T-helper 9 cell (primary cell): ENCODE results near the gene SBNO2.

ENCODE experiments used
- DNase-seq: peaks from one replicate; pipeline ENCODE4 v3.0.0-alpha.2; 2020

The SBNO2 gene

DNA sequence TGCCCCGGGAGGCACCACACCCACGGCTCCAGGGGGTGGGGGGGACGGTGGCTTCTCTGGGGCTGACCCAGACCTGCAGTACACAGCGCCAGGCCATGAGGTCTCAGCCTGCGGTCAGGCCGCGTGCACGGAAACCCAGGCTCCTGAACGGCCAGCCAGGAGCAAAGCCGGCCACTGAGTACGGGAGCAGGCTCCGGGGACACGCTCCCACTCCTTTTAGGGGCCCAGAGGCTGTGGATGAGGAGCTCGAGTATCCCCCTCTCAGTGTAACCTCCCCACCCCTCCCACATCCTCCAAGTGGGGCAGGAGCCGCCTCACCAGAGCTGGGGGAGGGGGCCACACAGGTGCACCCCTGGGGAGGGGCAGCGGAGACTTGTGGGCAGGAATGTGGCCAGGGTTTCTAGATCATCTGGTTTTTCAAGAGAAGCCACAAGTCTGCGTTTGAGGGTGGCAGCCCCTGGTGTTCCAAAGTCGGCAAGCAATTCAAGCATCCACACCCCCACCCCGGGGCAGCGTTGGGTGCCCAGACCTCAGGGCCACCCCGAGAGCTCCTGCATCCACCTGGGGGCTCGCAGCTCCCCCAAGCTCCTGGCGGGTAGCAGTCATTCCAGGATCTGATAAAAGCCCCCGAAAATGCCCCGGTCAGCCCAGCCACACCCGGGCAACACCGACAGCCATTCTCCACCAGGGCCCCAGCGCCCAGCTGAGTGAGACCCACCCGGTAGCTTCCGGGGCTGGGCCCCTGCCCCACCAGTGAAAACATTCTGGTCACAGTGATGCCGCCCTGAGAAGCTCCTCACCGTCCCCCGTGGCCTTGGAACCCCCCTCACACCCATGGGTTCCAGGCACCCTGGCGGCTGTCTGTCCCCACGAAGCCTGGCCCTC, 6.1 kb downstream of the SBNO2 start:
- no peak for DNase-seq

DNA sequence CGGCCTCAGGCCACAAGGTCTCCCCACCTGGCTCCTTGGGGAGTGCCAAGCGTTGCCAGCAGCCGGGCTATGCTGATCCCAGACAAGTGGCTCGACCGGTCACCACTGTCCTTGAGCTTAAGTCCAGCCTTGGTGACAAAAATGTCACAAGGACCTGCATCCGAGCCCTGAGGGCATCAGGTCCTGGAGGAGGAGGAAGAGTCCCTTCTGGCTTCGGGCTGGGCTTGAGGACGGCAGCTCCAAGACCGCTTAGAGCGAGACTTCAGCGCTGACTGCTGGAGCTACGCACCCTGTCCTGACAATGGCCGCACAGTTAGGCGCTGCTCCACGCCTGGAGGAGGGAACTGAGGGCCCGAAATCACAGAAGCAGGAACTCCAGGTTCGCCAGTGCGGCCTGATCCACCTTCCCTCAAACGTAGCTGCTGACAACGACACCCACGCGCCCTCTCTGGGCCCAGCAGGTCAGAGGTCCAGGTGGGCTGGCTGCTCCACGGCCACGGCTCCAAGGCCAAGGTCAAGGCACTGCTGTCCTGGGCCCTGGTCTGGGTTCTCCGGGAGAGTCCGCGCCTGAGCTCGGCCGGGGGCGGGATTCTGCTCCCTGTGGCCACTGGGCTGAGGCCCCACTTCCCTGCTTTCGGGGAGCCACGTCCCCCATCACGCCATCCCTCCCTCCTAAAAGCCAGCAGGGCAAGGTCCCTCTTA, 7.0 kb downstream of the SBNO2 start:
- no peak for DNase-seq

DNA sequence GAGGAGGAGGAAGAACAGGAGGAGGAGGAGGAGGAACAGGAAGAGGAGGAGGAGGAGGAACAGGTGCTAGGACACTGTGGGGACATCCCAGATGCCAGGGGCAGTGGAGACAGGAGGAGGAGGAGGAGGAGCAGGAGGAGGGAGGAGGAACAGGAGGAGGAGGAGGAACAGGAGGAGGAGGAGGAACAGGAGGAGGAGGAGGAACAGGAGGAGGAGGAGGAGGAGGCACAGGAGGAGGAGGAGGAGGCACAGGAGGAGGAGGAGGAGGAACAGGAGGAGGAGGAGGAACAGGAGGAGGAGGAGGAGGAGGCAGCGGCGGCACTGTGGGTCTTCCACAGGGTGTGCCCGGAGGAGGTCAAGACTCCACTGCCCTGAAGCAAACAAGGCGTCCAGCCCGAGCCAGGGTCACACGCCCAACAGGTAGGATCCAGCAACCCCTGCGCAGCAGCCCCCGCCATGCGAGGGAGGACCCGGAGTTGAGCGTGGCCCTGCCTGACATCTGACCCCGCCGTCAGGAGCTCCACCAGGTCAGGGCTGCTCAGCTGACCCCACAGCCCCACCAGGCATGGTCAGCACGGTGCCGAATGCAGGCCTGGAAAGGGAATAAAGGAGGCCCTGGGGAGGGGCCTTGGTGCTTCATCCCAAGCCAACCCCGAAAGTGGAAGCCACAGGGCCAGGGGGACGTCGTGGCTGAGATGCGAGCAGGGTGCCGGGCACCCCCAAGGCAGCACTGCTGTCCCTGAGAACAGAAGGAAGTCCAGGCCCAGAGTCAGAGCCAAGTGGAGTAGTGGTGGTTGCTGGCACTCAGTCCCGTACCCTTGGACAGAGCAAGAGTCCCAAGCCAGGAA, 9.2 kb downstream of the SBNO2 start:
- DNase-seq = no peak

DNA sequence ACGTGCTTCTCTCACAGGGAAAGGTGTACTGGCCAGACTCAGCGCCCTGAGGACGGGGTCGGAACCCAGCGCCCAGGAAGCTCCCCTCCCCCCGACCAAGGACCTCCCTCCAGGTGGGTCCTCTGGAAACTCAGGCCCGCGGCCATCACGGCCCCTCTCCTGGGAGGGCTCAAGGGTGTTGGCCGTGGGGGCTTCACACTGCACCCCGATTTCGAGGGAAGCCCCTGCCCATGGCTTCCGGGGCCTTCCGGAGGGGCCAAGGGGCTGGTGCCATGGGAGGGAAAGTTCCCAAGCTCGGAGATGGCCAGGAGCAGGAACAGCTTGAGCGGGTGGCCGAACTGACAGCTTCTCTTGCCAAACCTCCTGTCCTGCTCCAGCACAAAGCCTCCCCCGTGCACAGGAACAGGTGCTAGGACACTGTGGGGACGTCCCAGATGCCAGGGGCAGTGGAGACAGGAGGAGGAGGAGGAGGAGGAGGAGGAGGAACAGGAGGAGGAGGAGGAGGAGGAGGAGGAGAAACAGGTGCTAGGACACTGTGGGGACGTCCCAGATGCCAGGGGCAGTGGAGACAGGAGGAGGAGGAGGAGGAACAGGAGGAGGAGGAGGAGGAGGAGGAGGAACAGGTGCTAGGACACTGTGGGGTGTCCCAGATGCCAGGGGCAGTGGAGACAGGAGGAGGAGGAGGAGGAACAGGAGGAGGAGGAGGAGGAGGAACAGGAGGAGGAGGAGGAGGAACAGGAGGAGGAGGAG, 10.0 kb downstream of the SBNO2 start:
- no peak for DNase-seq

DNA sequence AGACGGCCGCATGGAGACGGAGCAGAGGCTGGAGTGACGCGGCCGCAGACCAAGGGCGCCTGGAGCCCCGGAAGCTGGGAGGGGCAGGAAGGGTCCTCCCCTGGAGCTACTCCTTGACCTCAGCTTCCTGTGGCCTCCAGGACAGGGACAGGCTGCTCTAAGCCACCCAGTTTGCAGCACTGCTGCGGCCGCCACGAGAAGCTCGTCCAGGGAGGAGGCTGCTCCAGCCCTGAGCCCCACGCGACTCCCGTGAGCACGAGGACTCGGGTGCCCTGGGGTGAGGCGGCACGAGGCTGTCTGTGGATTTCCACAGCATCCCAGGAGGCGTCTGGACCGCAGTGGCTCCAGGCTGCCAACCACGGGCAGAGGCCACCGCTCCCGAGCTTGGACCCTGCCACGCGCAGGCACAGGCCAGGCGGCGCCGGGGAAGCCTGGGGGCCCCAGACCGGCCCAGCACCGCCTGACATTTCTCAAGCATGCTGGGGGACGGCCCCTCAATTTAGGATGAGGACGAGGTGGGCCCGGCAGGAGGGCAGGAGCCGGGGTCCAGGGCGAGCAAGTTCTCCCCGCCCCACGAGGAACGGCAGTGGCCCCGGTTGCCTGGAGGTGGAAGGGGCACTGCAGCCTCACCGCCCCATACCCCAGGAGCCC, 10.7 kb downstream of the SBNO2 start:
- DNase-seq = no peak

DNA sequence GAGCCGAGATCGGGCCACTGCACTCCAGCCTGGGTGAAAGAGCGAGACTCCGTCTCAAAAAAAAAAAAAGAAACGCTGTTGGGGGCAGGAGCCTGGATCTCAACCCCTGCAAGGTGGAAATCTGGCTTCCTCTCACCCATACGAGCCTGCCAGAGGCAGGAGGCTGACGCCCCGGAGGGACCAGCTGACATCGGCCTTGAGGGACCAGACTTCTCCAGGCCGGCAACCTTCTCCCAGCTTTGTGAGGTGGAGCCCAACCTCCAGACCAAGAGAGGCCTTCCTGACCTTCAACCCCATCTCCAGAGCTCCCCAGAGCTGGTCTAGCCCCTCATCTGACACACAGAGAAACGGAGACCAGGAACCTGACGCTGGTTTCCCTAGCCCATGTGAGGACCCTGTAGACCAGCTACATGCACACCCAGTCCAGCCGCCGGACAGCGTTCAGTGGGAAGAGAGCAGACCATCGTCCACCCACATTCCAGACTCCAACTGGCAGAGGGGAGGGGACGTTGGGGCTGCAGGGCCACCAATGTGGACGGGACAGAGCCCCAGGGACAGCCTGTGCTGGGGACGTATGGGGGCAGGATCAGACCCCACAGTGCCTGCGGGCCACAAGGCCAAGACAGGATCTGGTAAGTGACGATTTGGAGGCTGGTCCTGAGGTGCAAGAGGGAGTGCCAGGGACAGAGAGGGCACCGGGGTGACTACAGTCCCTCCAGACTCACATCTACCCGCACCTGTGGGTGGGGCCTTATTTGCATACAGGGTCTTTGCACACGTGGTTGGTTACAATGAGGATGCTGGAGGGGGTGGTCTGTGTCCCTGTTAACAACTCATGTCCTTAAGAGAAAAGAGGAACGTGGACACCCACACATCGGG, 11.4 kb downstream of the SBNO2 start:
- no peak for DNase-seq

DNA sequence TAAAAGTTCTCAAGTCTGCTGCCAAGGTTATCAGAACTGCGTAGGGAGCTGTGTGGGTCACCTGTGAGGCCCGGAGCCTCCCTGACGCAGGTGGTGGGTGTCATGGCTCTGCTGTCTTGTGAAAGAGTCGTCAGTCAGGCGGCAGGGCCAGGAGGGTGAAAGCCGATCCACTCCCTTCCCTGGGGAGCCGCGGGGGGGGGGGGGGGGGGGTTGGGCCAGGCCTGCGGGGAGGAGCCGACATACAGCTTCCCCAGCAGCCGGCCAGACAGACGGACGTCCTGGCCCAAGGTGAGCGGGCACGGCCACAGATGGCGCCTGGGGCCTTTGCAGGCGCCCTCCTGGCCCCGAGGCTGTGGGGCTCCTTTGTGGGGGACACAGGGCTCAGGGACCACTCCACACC, 12.4 kb downstream of the SBNO2 start:
- DNase-seq = no peak

DNA sequence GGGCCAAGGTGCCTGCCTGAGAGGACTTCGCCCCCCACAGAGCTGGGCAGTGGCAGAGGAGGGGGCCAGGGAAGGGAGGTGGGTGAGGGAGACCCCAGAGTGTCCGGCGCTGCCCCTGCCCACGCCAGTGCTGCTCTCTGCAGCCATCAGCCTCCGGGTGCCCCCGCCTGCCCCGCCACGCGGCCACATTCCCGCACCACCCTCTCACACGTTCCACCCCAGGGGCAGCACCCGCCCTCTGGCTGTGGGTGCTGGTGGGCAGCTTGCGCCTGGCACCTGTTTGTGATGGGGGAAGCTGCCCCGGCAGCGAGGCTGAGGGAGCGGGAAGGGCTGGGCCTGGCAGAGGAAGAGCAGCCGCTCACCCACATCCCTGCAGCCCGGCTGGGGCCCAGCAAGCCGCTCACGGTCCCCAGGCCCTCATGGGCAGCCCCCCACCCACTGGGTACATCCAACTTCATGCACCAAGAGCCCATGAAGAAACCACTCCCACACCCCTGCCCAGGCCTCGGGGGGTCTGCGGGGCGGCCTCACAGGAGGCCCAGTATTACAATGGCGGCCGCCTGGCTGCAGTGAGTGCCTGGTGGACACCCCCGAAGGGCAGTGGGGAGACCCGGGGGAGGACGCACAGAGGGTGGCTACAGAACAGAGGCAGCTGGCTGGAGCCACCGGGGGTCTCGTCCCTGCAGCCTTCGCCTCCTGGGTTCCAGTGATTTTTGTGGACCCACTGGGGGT, 14.0 kb downstream of the SBNO2 start:
- no peak for DNase-seq

DNA sequence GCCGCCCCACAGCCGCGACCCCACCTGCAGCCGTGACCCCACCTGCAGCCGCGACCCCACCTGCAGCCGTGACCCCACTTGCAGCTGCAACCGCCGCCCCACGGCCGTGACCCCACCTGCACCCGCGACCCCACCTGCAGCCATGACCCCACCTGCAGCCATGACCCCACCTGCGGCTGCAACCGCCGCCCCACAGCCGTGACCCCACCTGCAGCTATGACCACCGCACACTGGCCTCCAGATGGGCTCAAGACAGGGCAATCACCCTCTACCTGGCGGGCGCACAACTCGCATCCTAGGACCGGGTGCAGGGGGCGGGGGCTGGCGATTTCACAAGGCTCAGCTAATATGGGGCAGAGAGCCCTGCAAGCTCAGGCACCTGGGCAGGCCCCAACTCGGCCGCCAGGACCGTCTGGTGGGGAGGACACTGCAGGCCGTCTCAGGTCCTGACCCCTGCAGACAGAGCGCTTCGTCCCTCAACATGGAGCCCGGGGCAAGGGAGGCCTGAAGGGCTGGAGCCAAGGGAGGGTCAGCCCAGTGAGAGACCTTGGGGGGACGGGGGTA, 15.1 kb downstream of the SBNO2 start:
- no peak for DNase-seq

DNA sequence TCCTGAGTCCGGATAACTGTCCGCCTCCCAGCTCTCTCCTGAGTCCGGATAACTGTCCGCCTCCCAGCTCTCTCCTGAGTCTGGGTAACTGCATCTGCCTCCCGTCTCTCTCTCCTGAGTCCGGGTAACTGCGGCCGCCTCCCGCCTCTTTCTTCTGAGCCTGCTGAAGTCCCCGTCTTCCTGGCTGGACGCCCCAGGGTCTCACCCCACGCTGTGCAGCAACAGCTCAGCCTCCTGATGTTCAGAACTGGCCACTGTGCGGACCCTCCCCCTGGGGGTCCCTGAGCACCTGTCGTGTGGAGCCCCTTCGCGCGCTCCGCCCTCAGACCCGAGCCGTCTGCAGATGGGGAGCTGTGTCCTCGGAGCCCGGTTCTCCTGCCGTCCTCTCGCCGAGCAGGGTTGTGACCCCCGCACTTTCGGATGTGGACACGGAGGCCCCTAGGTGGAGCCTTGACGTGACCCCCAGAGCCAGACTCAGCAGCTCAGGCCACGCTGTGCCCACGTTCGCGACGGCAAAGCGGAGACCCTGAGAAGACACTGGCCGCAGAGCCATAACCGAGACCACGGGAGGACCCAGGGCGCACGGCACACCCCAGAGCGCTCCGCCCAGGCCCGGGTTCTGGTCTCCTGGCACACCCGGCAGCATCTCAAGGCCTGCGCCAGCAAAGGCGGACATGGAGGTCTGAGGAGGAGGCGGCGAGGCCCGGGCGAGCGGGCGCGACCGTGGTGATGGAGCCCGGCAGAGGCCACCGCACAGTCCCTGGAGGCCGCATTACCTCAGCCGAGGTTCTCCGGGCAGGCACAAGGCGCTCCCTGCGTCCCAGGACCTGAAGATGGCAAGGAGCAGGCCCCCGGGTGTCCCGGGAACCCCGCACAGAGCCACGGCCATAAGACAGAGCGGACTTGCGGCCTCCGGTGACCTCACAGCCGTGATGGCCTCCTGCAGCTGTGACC, 15.9 kb downstream of the SBNO2 start:
- no peak for DNase-seq

DNA sequence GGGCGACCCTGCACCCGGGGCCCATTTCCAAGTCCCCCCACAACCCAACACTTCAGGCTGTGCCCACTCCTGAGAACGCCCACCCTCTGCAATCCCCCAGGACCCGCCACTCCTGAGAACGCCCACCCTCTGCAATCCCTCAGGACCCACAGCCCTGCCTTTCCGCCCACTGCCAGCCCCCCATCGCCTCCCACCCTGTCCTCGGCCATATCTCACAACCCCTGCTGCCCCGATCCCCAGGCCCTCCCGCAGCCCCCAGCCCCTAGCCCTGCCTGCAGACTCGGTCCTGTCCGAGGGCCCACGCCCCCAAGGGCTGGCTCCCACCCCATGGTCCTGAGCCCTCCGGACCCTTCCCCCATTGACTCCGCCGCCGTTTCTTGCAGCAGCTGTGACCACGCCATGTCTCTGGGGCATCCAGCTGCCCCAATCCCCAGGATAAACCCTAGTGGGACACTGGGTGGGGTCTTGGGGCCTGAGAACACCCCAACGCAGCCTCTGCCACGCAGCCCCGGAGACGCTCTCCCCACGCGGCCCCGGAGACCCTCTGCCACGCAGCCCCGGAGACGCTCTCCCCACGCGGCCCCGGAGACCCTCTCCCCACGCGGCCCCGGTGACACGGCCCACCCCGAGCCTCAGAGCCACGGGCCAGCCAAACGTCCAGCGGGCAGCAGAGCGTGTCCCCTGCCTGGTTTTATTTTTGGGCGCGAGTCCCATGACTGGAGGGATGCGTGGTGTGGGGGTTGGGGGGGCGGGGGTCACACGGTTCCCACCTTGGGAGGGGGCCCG, 17.0 kb downstream of the SBNO2 start:
- DNase-seq = no peak

DNA sequence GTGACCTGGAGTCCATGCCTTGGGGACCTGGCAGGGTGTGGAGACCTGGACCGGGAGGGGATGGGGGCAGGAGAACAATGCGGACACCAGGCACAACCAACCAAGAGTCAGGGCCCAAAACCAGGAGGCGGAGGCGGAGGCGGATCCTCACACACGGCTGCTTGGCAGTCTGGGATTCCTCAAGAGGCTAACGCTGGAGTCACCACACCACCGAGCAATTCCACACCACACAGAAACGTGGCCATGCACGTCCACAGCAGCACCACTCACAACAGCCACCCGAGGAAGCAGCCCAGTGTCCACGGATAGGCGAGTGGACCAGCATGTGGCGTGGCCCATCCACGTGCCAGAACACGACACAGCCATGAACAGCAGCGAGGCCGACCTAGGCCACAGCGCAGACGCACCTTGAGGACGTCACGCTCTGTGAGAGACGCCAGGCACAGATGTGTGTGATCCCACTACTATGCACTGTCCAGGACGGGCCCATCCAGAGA, 17.7 kb downstream of the SBNO2 start:
- no peak for DNase-seq

DNA sequence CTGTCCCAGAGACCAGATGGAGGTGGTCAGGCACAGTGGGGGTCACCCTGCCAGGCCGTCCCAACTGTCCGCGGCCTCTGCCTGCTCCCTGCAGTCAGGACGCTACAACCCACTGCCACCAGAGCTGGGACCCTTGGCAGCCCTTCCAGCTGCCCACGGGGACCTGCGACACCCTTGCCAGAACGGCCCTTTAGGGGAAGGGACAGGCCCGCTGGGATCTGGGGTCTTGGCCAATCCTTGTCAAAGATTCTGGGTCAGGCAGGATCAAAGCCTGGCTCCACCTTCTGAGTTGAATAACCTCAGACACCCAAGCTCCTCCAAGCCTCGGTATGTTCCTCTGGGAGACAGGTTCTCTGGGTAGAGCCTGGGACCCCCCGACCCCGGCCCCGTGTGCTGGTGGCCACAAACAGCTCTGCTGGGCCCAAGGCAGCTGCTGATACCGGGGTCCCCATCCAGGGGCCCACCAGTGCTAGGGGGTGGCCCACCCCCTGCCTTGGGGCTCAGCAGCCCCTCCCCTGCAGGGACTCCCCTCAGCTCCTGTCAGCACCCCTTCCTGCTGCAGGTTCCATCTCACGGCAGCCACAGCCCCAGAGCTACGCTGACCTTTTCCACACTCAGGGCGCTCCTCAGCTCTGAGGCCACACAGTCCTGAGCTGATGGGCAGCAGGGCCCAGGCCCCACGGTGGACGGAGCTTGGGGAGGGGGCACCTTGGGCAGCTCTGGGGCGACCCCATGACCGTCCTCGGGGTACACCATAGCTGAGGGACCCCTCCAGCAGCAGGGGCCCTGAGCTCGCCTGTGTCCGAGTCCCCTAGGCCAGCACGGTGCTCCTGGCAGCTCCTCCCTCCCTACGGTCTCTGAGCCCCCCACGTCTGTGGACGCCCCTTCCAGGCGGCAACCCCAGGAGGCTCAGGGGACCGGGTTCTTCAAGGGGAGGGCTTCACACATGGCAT, 18.4 kb downstream of the SBNO2 start:
- no peak for DNase-seq

DNA sequence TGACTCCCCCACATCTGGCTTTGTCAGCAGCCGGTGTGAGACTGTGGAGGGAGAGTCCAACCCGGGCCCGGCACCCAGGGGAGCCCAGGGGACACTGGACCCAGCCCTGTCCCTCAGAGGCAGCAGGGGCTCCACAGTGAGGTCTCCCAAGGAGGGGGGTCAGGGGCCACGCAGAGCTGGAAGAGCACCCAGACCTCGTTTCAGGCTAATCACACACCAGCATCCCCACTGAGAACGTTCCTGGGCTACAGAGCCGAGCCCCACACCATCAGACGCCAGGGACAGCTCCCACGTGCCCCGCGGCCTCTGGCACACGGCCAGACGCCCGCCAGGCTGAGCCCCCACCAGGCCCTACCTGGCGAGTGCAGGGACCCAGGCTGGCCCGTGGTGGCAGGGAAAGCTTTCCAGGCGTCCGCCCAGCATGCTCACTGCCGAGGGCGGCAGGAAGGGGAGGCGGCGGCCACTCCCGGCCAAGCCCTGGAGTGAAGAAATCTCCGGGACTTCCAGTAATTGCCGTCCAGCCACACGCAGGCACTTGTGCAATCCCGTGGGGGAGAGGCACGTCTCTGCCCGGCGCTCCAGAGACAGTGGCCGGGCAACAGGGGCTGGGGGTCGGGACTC, 19.2 kb downstream of the SBNO2 start:
- no peak for DNase-seq

DNA sequence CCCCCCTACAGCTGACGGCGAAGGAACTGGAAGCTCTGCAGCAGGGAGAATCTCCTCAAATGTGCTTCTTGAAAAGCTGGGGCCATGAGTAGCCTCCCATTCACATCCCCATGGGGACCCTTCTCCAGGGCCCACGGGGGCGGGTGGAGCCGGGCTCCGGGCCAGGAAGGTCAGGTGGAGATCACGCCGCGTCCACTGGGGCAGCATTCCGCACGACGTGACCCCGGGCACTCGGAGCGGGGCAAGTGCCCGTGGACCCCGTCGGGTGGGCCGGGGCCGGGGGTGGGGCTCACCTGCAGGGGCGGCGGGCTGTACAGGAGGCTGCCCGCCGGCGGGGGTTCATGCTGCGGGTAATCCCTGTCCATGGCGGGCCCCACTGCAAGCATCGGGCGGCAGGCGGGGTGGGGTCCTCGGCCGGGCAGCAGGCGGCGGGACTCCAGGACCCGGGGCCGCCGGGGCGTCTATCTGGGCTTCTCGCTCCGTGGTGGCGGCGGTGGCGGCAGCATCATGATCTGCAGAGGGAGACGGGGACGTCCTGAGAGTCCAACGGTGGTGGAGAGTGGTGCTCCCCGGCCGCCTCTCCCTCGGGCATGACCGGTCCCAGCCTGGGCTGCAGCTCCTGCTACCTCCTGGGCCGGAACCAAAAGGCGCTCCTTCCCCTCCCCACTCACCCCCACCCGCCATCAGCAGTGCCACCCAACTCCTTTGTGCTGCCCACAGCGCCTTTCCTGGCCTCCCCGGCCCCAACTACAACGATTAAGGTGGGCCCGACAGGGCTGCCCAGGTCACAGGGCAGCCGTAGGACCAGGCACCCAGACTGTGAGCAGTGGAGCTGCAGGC, 20.0 kb downstream of the SBNO2 start:
- DNase-seq = no peak
